ENCODE data around the gene GPR137. TPM values are rescaled to one million over a fixed set of nuclear protein-coding genes. Genes with fewer than 3 reads are reported as not detected.

The GPR137 gene
- total and polyA plus RNA-seq, 9 of the 15 experiments (the other 6 are each of a cell fraction or from before 2014, with no cell fraction given), result 0.32 to 26.7 (median 10.7) TPM

DNA sequence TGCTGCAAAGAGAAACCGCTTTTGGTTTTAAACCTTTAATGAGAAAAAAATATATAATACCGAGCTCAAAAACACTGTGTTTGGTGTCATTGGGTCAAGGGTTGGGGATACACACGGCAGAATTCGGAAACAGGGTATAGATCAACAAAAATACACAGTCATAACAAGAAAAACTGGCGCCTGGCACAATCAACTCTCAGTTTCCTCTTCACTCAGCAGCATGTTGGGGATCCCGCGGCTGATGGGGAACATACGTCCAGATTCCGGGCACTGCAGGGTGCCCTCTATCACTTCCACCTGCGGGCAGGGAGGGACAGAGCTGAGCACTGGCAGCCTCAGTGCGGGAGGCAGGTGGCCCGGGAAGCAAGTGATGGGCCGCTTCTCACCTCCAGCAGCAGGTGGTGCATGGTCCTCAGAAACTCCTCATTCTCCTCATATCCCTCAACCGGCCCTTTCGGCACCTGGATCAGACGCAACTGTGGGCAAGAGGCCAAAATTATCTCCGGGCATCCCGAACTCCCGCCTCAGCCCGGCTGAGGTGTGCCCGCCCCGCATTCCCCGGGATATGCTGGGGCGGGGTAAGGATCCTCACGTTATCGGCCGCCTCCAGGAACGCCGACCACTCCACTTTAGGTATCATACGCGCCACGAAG is 31.1 kb downstream of the GPR137 start:
- CTCF ChIA-PET (ENCODE audit: low intra/inter-chr PET ratio), result interaction anchor here (1.1 to 2.7 kb wide), 4 partner anchors 15 to 337 kb away, joined by 3 to 19 read pairs (median 6); no protein-coding TSS in a partner anchor
- Histone ChIP-seq H3K79me2 (ENCODE audit: control insufficient read depth, insufficient read depth, low read length) (peaks cover 41% of the 10 kb centered on the region), H3K4me3 (peak overlapping the region; percentile 94), H3K9me1 (ENCODE audit: control insufficient read depth, insufficient read depth, low read length) (no peaks in the 10 kb centered on the region), H2AFZ (ENCODE audit: low read depth, low read length) (peak overlapping the region; percentile 92), H4K20me1 (replicated peaks; ENCODE audit: control insufficient read depth, insufficient read depth, low read length) (no peaks in the 10 kb centered on the region; the same call in 1 of the 2 replicates), H3K27me3 (ENCODE audit: control insufficient read depth in 2 of 2, insufficient read depth in 2 of 2, low read length in 2 of 2) (no peaks in the 10 kb centered on the region), H3K4me2 (ENCODE audit: insufficient read depth, low read length) (peak overlapping the region; percentile 95), H3K9ac (ENCODE audit: insufficient read depth in 1 of 2, low read depth in 2 of 2, low read length in 2 of 2) (peak overlapping the region; percentile 92 to 94), H3K9me3 (replicated peaks; ENCODE audit: control insufficient read depth, insufficient read depth, low read depth, low read length) (no peaks in the 10 kb centered on the region), H3K27ac (ENCODE audit: extremely low read depth, low read depth, low read length) (peak overlapping the region; percentile 99), H3K4me1 (replicated peaks in 1 of 2; ENCODE audit: control insufficient read depth in 2 of 2, insufficient read depth in 2 of 2, low read length in 2 of 2) (peaks cover 8 to 63% of the 10 kb centered on the region in 2 experiments; a peak in 4 of 5 replicates), H3K36me3 (ENCODE audit: control insufficient read depth, insufficient read depth, low read length) (peaks cover 66% of the 10 kb centered on the region)
- TSS peak; percentile 99 for BruUV-seq (replicated peaks)
- POLR2A ChIA-PET, result interaction anchor here (0.8 to 2.6 kb wide), 15 partner anchors 8 to 131 kb away, joined by 3 to 12 read pairs (median 6); partner anchors contain the start of genes CCDC88B and STIP1
- intact Hi-C loops (cut with micrococcal nuclease) (loop anchor here (1.0 kb wide), 2 partner anchors 15 to 39 kb away; no protein-coding TSS in a partner anchor), in situ Hi-C loops (cut with MboI) (no loop called here)
- ATAC-seq, result peak; percentile 41
- 1% methylated on average over 28 of the region's 32 CpGs for WGBS (ENCODE audit: insufficient coverage, low coverage, missing lambda C conversion rate)
- peak; percentile 42 for FAIRE-seq
- peak; percentile 42 to 71 (median 60) for DNase-seq (ENCODE audit: extremely low read depth in 1 of 4, low spot score in 3 of 4)
- TF ChIP-seq CHD1 (IDR thresholded peaks at IDR 0.05; ENCODE audit: low read length) (no peak), E2F6 (IDR thresholded peaks at IDR 0.05; ENCODE audit: borderline replicate concordance in 1 of 2, extremely low read depth in 1 of 2, insufficient read depth in 1 of 2, insufficient read length in 1 of 2, low read depth in 1 of 2, low read length in 1 of 2, poor library complexity in 1 of 2, severe bottlenecking in 1 of 2) (peak; percentile 3 to 44), IRF1 (CRISPR knock-in tag; IDR thresholded peaks at IDR 0.05; ENCODE audit: borderline replicate concordance) (no peak), ZC3H11A (IDR thresholded peaks at IDR 0.05; ENCODE audit: low read depth, low read length) (no peak), SRF (CRISPR knock-in tag; IDR thresholded peaks at IDR 0.05) (no peak), ZFP91 (CRISPR knock-in tag; IDR thresholded peaks at IDR 0.05) (no peak), ZNF347 (CRISPR knock-in tag; IDR thresholded peaks at IDR 0.05; ENCODE audit: low read depth) (no peak), MAX (CRISPR knock-in tag; IDR thresholded peaks at IDR 0.05) (peak; percentile 45; the same call in 1 of the 2 replicates), TARDBP (IDR thresholded peaks at IDR 0.05) (0 out of 2 replicates have a peak, but pooled peaks have one; percentile 46), ZEB2 (IDR thresholded peaks at IDR 0.05) (peak; percentile 70), ZNF583 (CRISPR knock-in tag; IDR thresholded peaks at IDR 0.05) (0 out of 2 replicates have a peak, but pooled peaks have one; percentile 55), NR2C1 (IDR thresholded peaks at IDR 0.05) (no peak), NR2C1 (tag; IDR thresholded peaks at IDR 0.05) (no peak), RBM22 (IDR thresholded peaks at IDR 0.05; ENCODE audit: low read depth, low read length, poor library complexity, severe bottlenecking) (no peak), HDAC6 (IDR thresholded peaks at IDR 0.05; ENCODE audit: low read depth, low read length) (no peak), ZNF133 (CRISPR knock-in tag; IDR thresholded peaks at IDR 0.05) (no peak), GABPA (tag; conservative IDR thresholded peaks at IDR 0.05; ENCODE audit: low read depth) (0 out of 2 replicates have a peak, but pooled peaks have one; percentile 69), CTBP1 (IDR thresholded peaks at IDR 0.05; ENCODE audit: borderline replicate concordance) (peak; percentile 84; the same call in 1 of the 2 replicates)
